ENCODE data around the gene PLXDC2.

The PLXDC2 gene

GRCh38 chr10:19825700-19826099, 9.5 kb downstream of the PLXDC2 start (continued):
- no peak for TF ChIP-seq GLI2 (tag by site-specific recombination; IDR thresholded peaks at IDR 0.05; ENCODE audit: borderline replicate concordance, low read depth)
- no peak for TF ChIP-seq ZNF169 (tag by site-specific recombination; IDR thresholded peaks at IDR 0.05)
- no peak for TF ChIP-seq ZNF350 (tag by site-specific recombination; IDR thresholded peaks at IDR 0.05)
- no peak for TF ChIP-seq ZNF266 (tag by site-specific recombination; IDR thresholded peaks at IDR 0.05; ENCODE audit: low read depth)
- no peak for TF ChIP-seq KLF16 (tag by site-specific recombination; IDR thresholded peaks at IDR 0.05)

- Histone ChIP-seq H3K9me3 (ENCODE audit: control insufficient read depth, insufficient read depth, low read depth, low read length) (no peaks in the 10 kb centered on the region), H3K4me1 (ENCODE audit: control insufficient read depth, insufficient read depth, low read length) (no peaks in the 10 kb centered on the region; the same call in 1 of the 2 replicates), H3K4me3 (ENCODE audit: low read depth, low read length) (no peak overlapping the region), H3K36me3 (ENCODE audit: control insufficient read depth in 2 of 2, insufficient read depth in 1 of 2, low read length in 2 of 2) (no peaks in the 10 kb centered on the region; a peak in 1 of 3 replicates), H3K27ac (ENCODE audit: extremely low read depth, low read depth, low read length) (no peak overlapping the region)
- ChIA-PET CTCF (interaction anchor here (0.6 to 0.9 kb wide), 2 partner anchors 11 to 528 kb away, joined by 3 to 5 read pairs; no protein-coding TSS in a partner anchor), POLR2A (interaction anchor here (1.1 to 2.9 kb wide), 2 partner anchors 9 to 11 kb away, joined by 3 to 7 read pairs; partner anchors contain the start of gene PLXDC2)
- TF ChIP-seq ZSCAN16 (tag by site-specific recombination; IDR thresholded peaks at IDR 0.05), result no peak
- TF ChIP-seq PRDM4 (tag by site-specific recombination; IDR thresholded peaks at IDR 0.05), result no peak
- TF ChIP-seq ZNF558 (tag by site-specific recombination; IDR thresholded peaks at IDR 0.05), result no peak
- no peak for TF ChIP-seq OVOL3 (tag by site-specific recombination; IDR thresholded peaks at IDR 0.05)
Observed at GRCh38 chr10:19826712-19827111, 10.5 kb downstream of the PLXDC2 start.

GRCh38 chr10:19828278-19829049, 12.2 kb downstream of the PLXDC2 start:
- ChIA-PET CTCF (interaction anchor here (0.9 to 1.5 kb wide), 2 partner anchors 9 to 11 kb away, joined by 3 to 4 read pairs; no protein-coding TSS in a partner anchor), POLR2A (interaction anchor here (0.6 to 1.1 kb wide), 2 partner anchors 13 to 1752 kb away, joined by 3 to 4 read pairs; no protein-coding TSS in a partner anchor)
- H3K27ac ChIP-seq (ENCODE audit: extremely low read depth, low read depth, low read length), result no peak overlapping the region
- no peak for TF ChIP-seq ZSCAN5A (tag by site-specific recombination; IDR thresholded peaks at IDR 0.05)
- no peak for TF ChIP-seq ZFP69B (tag by site-specific recombination; IDR thresholded peaks at IDR 0.05)
- TF ChIP-seq ZEB2 (tag by site-specific recombination; IDR thresholded peaks at IDR 0.05), result no peak
- no peak for TF ChIP-seq ZNF549 (tag by site-specific recombination; IDR thresholded peaks at IDR 0.05)
- no peak for TF ChIP-seq ZNF148 (tag by site-specific recombination; IDR thresholded peaks at IDR 0.05; ENCODE audit: borderline replicate concordance)
- no peak for TF ChIP-seq GFI1B (tag by site-specific recombination; IDR thresholded peaks at IDR 0.05)
- TF ChIP-seq PRDM2 (tag by site-specific recombination; IDR thresholded peaks at IDR 0.05; ENCODE audit: borderline replicate concordance), result no peak
- TF ChIP-seq ZNF670 (tag by site-specific recombination; IDR thresholded peaks at IDR 0.05; ENCODE audit: low read depth), result no peak

More at GRCh38 chr10:19828278-19829049, 12.2 kb downstream of the PLXDC2 start:
- H3K36me3 ChIP-seq (ENCODE audit: control insufficient read depth in 2 of 2, insufficient read depth in 1 of 2, low read length in 2 of 2), result no peaks in the 10 kb centered on the region; a peak in 1 of 3 replicates
- peaks cover 8% of the 10 kb centered on the region for H3K4me1 ChIP-seq (ENCODE audit: control insufficient read depth, insufficient read depth, low read length)
- H3K4me3 ChIP-seq (ENCODE audit: low read depth, low read length), result no peak overlapping the region
- H3K9me3 ChIP-seq (ENCODE audit: control insufficient read depth, insufficient read depth, low read depth, low read length), result no peaks in the 10 kb centered on the region
